GM23338 (cell line): ENCODE measurements around the gene NRGN. TPM values are rescaled to one million over a fixed set of nuclear protein-coding genes. Genes with fewer than 3 reads are reported as not detected.

Source experiments
- ATAC-seq: fragments of 200-7000 bp; cut with Tn5 transposase; 3 replicates; pipeline ENCODE4 v1.9.1; 2020
- DNase-seq: peaks from one replicate; pipeline ENCODE4 v3.0.0-alpha.2; 2015; ENCODE audit warnings: low spot score
- H2AFZ ChIP-seq: fragments of 200-600 bp; sonication (generic); 2 replicates; pipeline ENCODE4 v1.8.0; 2016; ENCODE audit warnings: antibody characterized with exemption, mild to moderate bottlenecking, moderate library complexity
- H3F3A ChIP-seq: fragments of 200-600 bp; sonication (generic); replicated peaks from 2 replicates; pipeline ENCODE4 v1.8.0; 2017; ENCODE audit warnings: antibody characterized with exemption, mixed run types, low read depth
- H3K27ac ChIP-seq: fragments of 200-600 bp; sonication (generic); 2 replicates; pipeline ENCODE4 v1.6.1; 2016; ENCODE audit warnings: low read depth
- H3K27me3 ChIP-seq: fragments of 200-600 bp; sonication (generic); 2 replicates; pipeline ENCODE4 v1.8.0; 2016; ENCODE audit warnings: mild to moderate bottlenecking, mixed run types, moderate library complexity; ENCODE audit not compliant: insufficient read depth
- H3K36me3 ChIP-seq: fragments of 200-600 bp; sonication (generic); 2 replicates; pipeline ENCODE4 v1.8.0; 2016; ENCODE audit warnings: mild to moderate bottlenecking; ENCODE audit not compliant: insufficient read depth
- H3K4me1 ChIP-seq: fragments of 200-600 bp; sonication (generic); 2 replicates; pipeline ENCODE4 v1.8.0; 2016; ENCODE audit warnings: mild to moderate bottlenecking, moderate library complexity; ENCODE audit not compliant: insufficient read depth
- H3K4me2 ChIP-seq: fragments of 200-600 bp; sonication (generic); 2 replicates; pipeline ENCODE4 v1.7.1; 2017; ENCODE audit warnings: mixed run types
- H3K4me3 ChIP-seq: fragments of 200-600 bp; sonication (generic); 2 replicates; pipeline ENCODE4 v1.6.1; 2016; ENCODE audit warnings: mixed run types
- H3K79me2 ChIP-seq: fragments of 200-600 bp; sonication (generic); replicated peaks from 2 replicates; pipeline ENCODE4 v1.8.0; 2017; ENCODE audit warnings: mild to moderate bottlenecking; ENCODE audit not compliant: insufficient read depth
- H3K9me2 ChIP-seq: fragments of 200-600 bp; sonication (generic); 2 replicates; pipeline ENCODE4 v1.8.0; 2017; ENCODE audit not compliant: insufficient read depth
- H4K20me1 ChIP-seq: fragments of 200-600 bp; sonication (generic); replicated peaks from 2 replicates; pipeline ENCODE4 v1.8.0; 2017; ENCODE audit warnings: mild to moderate bottlenecking; ENCODE audit not compliant: insufficient read depth
- H3K27ac Mint-ChIP-seq: 2 replicates; pipeline ENCODE4 v1.8.0; 2020; ENCODE audit warnings: inconsistent platforms, mild to moderate bottlenecking, moderate library complexity, mixed read lengths
- H3K27me3 Mint-ChIP-seq: 3 replicates; pipeline ENCODE4 v1.8.0; 2022; ENCODE audit warnings: low read depth, mild to moderate bottlenecking, moderate library complexity, mixed read lengths, inconsistent platforms; ENCODE audit not compliant: insufficient read depth, poor library complexity
- H3K36me3 Mint-ChIP-seq: 3 replicates; pipeline ENCODE4 v1.8.0; 2021; ENCODE audit warnings: low read depth, mild to moderate bottlenecking, inconsistent platforms, moderate library complexity, mixed read lengths
- H3K4me1 Mint-ChIP-seq: 3 replicates; pipeline ENCODE4 v1.8.0; 2020; ENCODE audit warnings: mild to moderate bottlenecking, inconsistent platforms, mixed read lengths
- H3K4me3 Mint-ChIP-seq: 3 replicates; pipeline ENCODE4 v1.8.0; 2021; ENCODE audit warnings: moderate library complexity, mild to moderate bottlenecking, inconsistent platforms, mixed read lengths
- H3K9me3 Mint-ChIP-seq: 3 replicates; pipeline ENCODE4 v1.8.0; 2020; ENCODE audit warnings: moderate library complexity, mild to moderate bottlenecking, inconsistent platforms, mixed read lengths
- EZH2 ChIP-seq: fragments of 200-600 bp; sonication (generic); IDR thresholded peaks from one replicate; pipeline ENCODE4 v1.8.0; 2017; ENCODE audit warnings: antibody characterized with exemption, mild to moderate bottlenecking, low read depth; ENCODE audit not compliant: unreplicated experiment
- POLR2AphosphoS5 ChIP-seq: IDR thresholded peaks from 2 replicates; pipeline ENCODE4 v1.6.1; 2016; ENCODE audit warnings: antibody characterized with exemption, low read depth
- STAT1 ChIP-seq: IDR thresholded peaks from one replicate; pipeline ENCODE4 v1.6.1; 2016; ENCODE audit warnings: antibody characterized with exemption; ENCODE audit not compliant: unreplicated experiment
- ZNF331 ChIP-seq: fragments of 250-450 bp; sonication (Bioruptor Pico); IDR thresholded peaks from 2 replicates; pipeline ENCODE4 v1.5.0; 2020; ENCODE audit warnings: low read depth, mild to moderate bottlenecking, moderate library complexity
- long read RNA-seq: library from polyadenylated mRNA; unstranded; transcript quantifications from one replicate; pipeline ENCODE4 v2.0.0, GENCODE V29; 2020; ENCODE audit not compliant: unreplicated experiment
- polyA plus RNA-seq: library from polyadenylated mRNA; unstranded; fragments of >200 nt; fragmentation: Nextera tagmentation; extraction: Ambion mirVana; gene quantifications from 2 replicates; pipeline ENCODE4 v1.2.1, GENCODE V29; 2016
- total RNA-seq: library from RNA; depleted of rRNA; stranded (reverse); fragments of >200 nt; shearing (Covaris generic); gene quantifications from 2 replicates; pipeline ENCODE4 v1.2.3, GENCODE V29; 2014; rRNA removed
- TF ChIP-seq, protein P1 (sequence below): fragments of 250-450 bp; sonication (Bioruptor Pico); IDR thresholded peaks from 2 replicates; pipeline ENCODE4 v1.5.0; 2020; ENCODE audit warnings: mild to moderate bottlenecking, moderate library complexity
- TF ChIP-seq, protein P2 (sequence below), 2 experiments: fragments of 200-600 bp in 1 of 2; sonication (generic) in 1 of 2; conservative IDR thresholded peaks; 2 replicates each; pipeline versions ENCODE4 v1.5.1 to v1.6.1; 2016 to 2017; ENCODE audit warnings: antibody characterized with exemption in 2 of 2, low read depth in 2 of 2, mild to moderate bottlenecking in 2 of 2, moderate library complexity in 1 of 2

NRGN gene
- total RNA-seq (0.24 TPM in 1 of 2 replicates, not detected in the other), polyA plus RNA-seq (0.61 TPM in 2 replicates)
- long read RNA-seq, result 0 reads

DNA sequence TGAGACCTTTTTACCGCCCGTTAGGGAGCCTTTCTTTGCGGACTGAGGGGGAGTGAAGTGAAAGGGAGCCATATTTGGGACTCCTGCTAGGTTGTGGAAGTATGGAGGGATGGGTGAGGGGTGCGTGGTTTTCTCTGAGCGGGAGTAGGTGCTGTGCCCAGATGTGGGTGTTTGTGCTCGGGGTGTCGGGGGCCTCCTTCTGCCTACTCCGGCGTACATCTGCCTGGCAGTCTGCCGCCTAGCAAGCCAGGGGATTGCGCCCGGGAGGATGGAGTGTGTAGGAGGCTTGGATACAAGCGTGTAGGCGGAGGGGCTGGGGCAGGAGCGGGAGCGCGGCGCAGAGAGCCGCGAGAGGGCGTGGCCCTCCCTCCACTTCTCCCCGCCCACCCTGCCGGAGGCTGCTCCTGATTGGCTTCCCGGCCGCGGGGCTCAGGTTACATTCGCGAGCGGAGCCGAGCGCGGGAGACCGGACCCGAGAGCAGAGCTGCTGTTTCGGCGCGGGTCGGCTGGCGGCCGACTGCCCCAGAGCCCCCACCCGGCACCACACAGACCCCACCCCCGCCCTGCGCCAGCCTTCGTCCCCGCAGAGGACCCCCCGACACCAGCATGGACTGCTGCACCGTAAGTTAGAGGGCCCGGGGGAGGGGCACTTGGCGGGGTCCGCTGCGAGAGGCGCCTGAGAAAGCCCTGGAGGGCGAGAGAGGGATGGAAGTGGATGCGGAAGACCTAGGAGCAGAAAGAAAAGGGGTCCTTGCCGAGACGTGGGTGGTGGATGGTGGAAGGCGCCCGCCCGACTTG is at the start of gene NRGN:
Gene NRGN, plus strand, starts transcription at position 464 of the 798 bp plus-strand sequence. Its CDS starts 143 bp downstream, at position 607.
- H3K4me3 ChIP-seq, result peak within 1 kb of the TSS; percentile 84
- Mint-ChIP-seq H3K4me1 (peaks cover 11% of the 10 kb centered on the region), H3K4me3 (peak within 1 kb of the TSS; percentile 77), H3K27ac (no peak within 1 kb of the TSS), H3K36me3 (no peaks in the 10 kb centered on the region; the same call in 2 of the 3 replicates), H3K9me3 (no peaks in the 10 kb centered on the region), H3K27me3 (peaks cover 85% of the 10 kb centered on the region)
- DNase-seq (peak; percentile 98), ATAC-seq (peak; percentile 93)
- H3F3A ChIP-seq, result no peaks in the 10 kb centered on the region
- H2AFZ ChIP-seq, result peak within 1 kb of the TSS; percentile 94
- H3K27me3 ChIP-seq, result peaks cover 99% of the 10 kb centered on the region
- H4K20me1 ChIP-seq, result peaks cover 19% of the 10 kb centered on the region
- peaks cover 26% of the 10 kb centered on the region for H3K4me1 ChIP-seq
- H3K36me3 ChIP-seq, result no peaks in the 10 kb centered on the region
- peak within 1 kb of the TSS; percentile 96 for H3K4me2 ChIP-seq
- TF ChIP-seq STAT1, result no peak
- TF ChIP-seq, protein P1, sequence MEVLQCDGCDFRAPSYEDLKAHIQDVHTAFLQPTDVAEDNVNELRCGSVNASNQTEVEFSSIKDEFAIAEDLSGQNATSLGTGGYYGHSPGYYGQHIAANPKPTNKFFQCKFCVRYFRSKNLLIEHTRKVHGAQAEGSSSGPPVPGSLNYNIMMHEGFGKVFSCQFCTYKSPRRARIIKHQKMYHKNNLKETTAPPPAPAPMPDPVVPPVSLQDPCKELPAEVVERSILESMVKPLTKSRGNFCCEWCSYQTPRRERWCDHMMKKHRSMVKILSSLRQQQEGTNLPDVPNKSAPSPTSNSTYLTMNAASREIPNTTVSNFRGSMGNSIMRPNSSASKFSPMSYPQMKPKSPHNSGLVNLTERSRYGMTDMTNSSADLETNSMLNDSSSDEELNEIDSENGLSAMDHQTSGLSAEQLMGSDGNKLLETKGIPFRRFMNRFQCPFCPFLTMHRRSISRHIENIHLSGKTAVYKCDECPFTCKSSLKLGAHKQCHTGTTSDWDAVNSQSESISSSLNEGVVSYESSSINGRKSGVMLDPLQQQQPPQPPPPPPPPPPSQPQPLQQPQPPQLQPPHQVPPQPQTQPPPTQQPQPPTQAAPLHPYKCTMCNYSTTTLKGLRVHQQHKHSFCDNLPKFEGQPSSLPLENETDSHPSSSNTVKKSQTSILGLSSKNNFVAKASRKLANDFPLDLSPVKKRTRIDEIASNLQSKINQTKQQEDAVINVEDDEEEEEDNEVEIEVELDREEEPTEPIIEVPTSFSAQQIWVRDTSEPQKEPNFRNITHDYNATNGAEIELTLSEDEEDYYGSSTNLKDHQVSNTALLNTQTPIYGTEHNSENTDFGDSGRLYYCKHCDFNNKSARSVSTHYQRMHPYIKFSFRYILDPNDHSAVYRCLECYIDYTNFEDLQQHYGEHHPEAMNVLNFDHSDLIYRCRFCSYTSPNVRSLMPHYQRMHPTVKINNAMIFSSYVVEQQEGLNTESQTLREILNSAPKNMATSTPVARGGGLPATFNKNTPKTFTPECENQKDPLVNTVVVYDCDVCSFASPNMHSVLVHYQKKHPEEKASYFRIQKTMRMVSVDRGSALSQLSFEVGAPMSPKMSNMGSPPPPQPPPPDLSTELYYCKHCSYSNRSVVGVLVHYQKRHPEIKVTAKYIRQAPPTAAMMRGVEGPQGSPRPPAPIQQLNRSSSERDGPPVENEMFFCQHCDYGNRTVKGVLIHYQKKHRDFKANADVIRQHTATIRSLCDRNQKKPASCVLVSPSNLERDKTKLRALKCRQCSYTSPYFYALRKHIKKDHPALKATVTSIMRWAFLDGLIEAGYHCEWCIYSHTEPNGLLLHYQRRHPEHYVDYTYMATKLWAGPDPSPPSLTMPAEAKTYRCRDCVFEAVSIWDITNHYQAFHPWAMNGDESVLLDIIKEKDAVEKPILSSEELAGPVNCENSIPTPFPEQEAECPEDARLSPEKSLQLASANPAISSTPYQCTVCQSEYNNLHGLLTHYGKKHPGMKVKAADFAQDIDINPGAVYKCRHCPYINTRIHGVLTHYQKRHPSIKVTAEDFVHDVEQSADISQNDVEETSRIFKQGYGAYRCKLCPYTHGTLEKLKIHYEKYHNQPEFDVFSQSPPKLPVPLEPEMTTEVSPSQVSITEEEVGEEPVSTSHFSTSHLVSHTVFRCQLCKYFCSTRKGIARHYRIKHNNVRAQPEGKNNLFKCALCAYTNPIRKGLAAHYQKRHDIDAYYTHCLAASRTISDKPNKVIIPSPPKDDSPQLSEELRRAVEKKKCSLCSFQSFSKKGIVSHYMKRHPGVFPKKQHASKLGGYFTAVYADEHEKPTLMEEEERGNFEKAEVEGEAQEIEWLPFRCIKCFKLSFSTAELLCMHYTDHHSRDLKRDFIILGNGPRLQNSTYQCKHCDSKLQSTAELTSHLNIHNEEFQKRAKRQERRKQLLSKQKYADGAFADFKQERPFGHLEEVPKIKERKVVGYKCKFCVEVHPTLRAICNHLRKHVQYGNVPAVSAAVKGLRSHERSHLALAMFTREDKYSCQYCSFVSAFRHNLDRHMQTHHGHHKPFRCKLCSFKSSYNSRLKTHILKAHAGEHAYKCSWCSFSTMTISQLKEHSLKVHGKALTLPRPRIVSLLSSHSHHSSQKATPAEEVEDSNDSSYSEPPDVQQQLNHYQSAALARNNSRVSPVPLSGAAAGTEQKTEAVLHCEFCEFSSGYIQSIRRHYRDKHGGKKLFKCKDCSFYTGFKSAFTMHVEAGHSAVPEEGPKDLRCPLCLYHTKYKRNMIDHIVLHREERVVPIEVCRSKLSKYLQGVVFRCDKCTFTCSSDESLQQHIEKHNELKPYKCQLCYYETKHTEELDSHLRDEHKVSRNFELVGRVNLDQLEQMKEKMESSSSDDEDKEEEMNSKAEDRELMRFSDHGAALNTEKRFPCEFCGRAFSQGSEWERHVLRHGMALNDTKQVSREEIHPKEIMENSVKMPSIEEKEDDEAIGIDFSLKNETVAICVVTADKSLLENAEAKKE, result no peak
- no peak for TF ChIP-seq ZNF331
- peak; percentile 82 for TF ChIP-seq EZH2
- H3K27ac ChIP-seq, result no peak within 1 kb of the TSS
- H3K79me2 ChIP-seq, result no peaks in the 10 kb centered on the region
- H3K9me2 ChIP-seq, result no peaks in the 10 kb centered on the region

DNA sequence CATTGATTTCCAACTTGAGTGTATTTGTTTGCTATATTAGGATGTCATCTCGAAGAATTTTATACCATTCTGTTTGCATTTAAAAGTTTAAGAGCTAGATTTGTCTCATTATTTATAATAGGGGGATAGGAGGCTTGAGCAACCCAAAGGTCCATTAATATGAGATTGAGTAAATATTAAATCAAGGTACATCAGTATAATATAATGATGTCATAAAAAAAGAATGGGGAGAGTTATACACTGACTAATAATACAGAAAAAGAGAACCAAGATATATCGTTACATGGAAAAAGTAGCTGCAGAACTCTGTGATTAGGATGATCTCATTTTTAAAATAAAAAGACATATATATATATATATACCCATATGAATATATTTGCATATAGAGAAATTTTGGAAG is 46.6 kb upstream of the NRGN start:
- H3K36me3 Mint-ChIP-seq, result no peaks in the 10 kb centered on the region
- Histone ChIP-seq H2AFZ (no peak overlapping the region), H3K4me2 (no peak overlapping the region), H3K79me2 (no peaks in the 10 kb centered on the region), H3K9me2 (no peaks in the 10 kb centered on the region; the same call in 1 of the 2 replicates), H3K27ac (no peak overlapping the region), H3K27me3 (no peaks in the 10 kb centered on the region), H3K4me1 (no peaks in the 10 kb centered on the region), H4K20me1 (no peaks in the 10 kb centered on the region), H3K36me3 (no peaks in the 10 kb centered on the region), H3F3A (no peaks in the 10 kb centered on the region), H3K4me3 (no peak overlapping the region)
- peaks cover 1% of the 10 kb centered on the region for H3K27me3 Mint-ChIP-seq
- no peak for DNase-seq
- H3K4me1 Mint-ChIP-seq, result no peaks in the 10 kb centered on the region
- no peak for ATAC-seq
- H3K9me3 Mint-ChIP-seq, result no peaks in the 10 kb centered on the region
- H3K27ac Mint-ChIP-seq, result no peak overlapping the region
- H3K4me3 Mint-ChIP-seq, result no peak overlapping the region
- TF ChIP-seq POLR2AphosphoS5 (no peak), EZH2 (no peak)
- TF ChIP-seq, protein P2, sequence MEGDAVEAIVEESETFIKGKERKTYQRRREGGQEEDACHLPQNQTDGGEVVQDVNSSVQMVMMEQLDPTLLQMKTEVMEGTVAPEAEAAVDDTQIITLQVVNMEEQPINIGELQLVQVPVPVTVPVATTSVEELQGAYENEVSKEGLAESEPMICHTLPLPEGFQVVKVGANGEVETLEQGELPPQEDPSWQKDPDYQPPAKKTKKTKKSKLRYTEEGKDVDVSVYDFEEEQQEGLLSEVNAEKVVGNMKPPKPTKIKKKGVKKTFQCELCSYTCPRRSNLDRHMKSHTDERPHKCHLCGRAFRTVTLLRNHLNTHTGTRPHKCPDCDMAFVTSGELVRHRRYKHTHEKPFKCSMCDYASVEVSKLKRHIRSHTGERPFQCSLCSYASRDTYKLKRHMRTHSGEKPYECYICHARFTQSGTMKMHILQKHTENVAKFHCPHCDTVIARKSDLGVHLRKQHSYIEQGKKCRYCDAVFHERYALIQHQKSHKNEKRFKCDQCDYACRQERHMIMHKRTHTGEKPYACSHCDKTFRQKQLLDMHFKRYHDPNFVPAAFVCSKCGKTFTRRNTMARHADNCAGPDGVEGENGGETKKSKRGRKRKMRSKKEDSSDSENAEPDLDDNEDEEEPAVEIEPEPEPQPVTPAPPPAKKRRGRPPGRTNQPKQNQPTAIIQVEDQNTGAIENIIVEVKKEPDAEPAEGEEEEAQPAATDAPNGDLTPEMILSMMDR (conservative IDR thresholded peaks at IDR 0.05; ENCODE audit: low read depth in 2 of 2), result no peak
